Stimulated activated CD4-positive, alpha-beta T cell treated with anti-CD3 and anti-CD28 coated beads, Interleukin-1b, Interleukin-23, amount 100 ng/mL, for 1 hour (primary cell): ENCODE data around the gene B3GALNT2.
"Not testable (repeated sequence)": the region's sequence is repeated elsewhere in the genome, so short reads cannot be mapped to it uniquely, and the experiment has no call there.

Experiments
- DNase-seq, 2 donors: peaks; one replicate each; pipeline ENCODE4 v3.0.0-alpha.2; 2020; ENCODE audit warnings: low read depth in 2 of 2

B3GALNT2 gene

DNA sequence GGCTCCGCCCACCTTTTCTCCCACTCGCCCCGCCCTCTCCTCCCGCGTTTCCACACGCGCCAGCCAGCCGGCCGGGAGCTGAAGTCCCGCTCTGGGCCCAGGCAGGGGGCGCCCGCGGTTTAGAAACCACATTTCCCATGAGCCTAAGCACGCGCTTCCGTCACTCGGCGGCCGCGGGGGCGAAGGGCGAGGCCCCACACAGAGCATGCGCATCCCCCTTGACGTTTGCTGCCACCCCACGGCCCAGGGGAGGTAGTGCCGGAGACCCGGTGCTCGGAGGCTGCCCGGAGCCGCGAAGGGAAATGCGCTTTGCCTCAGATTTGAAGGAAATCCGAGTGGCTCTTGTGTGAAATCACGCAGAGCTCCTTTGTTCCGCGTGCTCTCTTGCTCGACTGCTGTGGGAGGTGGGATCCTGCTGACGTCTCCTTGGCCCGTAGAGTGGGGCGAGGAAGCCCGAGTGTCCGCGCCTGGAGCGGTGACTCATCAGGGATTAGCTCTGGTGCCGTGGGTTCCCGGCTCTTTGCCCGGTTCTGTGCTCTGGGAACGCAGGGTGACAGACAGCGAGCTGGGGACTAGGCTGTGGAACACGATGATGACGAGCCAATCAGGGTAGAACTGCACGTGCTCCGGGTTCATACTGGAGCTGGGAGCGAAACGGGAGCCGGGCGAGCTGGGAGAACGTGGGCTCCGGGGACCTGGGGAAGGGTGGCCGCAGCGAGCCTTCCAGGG, 406 bp upstream of the B3GALNT2 start:
- DNase-seq, result peak; percentile 96 to 98

DNA sequence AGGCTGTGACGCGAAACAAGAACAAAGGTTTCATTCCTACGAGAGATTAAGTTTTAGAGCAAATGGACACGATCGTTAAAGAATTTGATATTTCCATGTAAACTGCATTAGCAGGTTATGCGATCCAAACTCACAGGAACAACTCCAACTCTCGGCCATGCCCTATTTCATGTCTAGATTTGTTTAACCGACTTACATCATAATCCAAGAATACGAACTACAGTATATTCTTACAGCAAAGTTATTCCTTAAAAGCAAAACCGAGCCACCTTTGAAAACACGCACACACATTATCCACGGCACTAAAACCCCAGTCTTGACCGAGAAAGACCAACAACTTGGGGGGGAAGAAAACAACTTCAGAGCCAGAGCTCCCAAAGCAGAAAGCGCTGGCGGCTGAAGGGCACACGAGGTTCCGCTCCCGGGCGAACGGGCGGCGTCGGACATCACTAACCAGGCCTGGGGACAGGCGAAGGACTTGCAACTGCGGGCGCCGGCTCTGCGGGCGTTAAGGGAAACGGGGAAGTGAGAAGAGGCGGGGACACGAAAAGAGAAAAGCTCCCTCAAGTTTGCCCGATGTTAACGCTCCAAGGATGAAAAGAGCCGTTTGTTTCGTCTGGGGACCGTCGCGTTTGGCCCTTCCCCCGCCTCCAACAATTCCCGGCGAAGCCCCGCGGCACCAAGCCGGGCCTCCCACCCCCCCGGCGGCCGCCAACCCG, 690 bp downstream of the B3GALNT2 start:
- no peak for DNase-seq

DNA sequence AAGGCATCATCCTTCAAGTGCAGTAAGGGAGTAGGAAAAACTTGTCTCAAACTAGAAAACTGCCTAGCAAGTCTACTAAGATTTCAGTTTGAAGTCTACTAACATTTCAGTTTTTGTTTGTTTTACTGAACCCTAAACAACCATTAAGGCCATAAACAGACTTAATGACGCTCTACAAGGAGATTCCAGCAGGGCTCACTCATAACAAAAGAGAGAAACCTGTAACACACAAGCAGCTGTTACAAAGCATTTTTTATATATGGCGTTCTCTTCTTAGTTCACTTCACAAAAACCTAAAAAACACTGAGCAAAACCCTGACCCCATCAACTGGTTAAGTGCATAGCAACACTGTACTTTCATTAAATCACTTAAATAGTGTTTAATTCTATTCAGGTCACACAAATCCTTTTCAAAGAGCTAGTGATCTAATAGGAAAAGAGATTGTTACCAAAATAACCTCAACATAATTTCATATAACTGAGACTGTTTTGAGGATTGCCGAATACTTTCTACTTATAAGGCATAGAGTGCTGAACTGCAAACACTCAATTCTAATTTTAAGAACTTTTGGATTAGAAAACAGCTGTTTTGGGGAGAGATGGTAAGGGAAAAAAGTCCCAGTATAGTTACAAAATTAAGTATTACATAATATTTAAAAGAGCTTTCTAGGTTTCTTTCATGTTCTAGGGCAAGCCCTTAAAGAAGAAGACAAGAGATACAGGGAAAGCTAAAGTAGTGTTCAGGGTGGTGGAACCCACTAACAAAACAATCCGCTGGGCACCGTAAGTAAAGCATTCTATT, 1.4 kb downstream of the B3GALNT2 start:
- no peak for DNase-seq

DNA sequence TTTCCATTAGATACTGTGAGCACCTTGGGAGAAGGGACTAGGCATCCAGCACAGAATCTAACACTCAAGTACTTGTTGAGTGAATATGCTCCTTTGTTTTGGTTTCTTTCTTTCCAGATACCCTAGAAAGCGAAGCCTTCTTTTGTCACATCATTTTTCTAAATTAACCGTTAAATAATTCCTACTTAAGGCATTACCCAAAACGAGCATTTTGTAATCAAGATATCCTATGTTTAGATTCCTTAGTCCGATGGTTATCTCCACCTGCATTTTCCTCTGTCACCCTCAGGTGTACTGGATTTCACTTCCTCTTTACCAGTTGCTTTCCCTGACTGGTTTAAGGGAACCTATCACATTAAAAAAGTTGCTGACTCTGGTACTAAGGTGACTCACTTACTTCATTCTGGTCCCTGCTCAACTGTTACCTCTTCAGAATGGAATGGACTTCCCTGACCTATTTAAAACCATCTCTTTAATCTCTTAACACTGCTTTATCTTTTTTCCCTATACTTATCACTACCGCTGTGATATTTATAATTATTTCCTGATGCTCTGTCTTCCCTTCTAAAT, 3.2 kb downstream of the B3GALNT2 start:
- no peak for DNase-seq

DNA sequence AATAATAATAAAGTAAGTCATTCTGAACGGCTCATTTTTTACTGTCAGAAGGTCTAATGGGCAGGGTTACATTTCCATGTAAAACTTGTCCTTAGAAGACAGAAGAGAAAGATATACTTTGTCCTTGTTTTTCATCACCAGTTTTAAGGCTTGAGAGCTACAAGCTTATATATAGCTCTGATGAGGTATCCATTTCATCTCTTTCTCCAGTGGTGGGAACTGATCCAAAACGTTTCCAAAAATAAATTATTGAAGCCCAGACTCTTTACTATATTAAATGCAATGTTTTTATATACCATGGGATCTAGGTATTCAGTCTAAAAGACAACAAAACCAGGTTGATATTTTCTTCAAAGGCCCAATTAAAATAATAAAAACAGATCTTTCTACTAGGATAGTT, 8.7 kb downstream of the B3GALNT2 start:
- no peak for DNase-seq

DNA sequence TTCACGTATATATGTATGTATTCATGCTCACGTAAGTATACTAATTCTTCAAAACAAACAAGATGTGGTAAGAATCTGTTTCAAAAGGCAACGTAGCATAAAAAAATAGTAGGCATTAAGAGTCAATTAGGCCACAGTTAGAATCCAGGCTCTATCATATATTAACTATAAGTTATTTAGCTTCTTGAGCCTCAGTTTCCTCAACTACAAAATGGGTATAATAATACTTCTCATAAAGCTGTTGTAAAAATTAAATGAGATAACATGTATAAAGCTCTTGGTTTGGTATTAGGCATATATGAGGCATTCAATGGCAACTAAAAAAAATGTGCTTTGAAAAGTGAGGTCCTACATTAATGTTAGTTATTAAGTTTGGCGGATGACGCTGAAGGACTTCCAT, 9.2 kb downstream of the B3GALNT2 start:
- no peak for DNase-seq

DNA sequence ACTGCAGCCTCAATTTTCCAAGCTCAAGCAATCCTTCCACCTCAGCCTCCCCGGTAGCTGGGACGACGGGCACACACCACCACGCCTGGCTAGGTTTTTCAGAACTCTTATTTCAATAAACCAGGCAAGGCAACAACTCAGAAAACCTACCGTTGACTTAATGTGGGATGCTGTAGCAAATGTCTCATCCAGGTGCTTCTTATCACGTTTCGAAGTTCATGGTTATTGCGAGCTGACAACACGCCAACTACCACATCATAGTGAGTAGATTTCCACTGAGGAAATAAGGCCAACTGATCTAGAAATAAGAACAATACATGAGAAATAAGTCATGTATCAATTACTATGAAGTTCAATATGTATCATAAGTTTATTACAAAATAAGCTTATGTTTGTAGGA, 9.7 kb downstream of the B3GALNT2 start:
- no peak for DNase-seq

DNA sequence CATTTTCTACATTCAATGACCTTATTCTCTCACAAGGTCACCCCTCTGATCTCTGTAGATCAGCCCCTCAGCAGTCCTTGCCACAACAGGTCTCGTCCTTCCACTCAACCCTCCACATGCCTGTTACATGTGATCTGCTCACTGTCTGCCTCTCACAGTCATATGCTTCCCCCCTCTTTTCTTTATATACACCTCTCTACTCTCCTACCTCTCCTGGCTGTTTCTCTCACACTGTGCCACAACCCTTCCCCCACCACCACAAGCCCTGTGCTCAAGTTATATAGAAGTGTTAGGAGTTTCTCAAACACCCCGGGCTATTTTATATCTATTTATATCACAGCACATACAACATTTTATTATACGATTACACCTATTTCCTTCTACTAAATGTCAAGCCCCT, 12.6 kb downstream of the B3GALNT2 start:
- no peak for DNase-seq

DNA sequence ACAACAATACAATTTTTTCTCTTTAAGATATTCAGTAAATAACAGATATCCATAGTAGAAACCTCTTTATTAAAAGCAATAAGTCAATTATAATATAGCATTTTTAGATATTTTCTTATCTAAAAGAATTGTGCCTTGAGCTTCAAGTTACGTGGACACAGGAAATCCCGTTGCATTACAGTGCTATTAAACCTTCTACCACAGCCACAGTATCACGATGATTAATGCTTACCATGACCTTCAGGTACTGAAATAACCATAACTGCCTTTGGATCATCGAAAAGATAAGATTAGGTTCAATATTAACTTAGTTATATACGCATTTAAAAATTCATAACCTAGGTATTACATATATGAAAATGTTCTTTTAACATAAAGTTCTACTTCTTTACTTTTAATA, 17.9 kb downstream of the B3GALNT2 start:
- no peak for DNase-seq

DNA sequence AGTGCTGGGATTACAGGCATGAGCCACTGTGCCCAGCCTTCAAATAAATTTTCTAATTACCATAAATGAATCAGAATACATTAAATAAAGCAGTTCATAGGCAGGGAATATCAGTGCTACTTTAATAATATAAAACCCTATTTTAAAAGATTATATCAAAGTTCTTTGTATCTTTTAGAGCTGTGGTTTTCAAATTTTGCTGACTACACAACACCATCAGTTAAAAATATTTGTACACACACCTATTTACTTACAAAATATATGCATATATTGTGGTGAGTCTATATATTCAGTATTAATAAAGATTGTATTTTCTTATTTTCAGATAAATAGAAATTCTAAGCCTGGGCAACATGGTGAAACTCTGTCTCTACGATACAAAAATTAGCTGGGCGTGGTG, 18.7 kb downstream of the B3GALNT2 start:
- no peak for DNase-seq

DNA sequence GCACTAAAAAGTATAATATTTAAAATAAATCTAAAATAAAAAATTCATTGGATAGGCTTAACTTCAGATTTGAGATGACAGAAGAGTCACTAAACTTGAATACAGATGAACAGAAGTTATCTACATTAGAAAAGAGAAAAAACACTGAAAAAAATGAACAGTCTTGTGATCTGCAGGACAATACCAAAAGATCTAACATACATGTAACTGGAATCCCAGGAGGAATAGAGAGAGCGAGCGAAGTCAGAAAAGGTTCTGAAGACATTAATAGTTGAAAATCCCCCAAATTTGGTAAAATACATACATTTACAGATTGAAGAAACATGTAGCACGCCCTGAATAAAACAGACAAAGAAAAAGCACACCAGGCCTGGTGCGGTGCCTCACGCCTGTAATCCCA, 21.2 kb downstream of the B3GALNT2 start:
- DNase-seq, result no peak

DNA sequence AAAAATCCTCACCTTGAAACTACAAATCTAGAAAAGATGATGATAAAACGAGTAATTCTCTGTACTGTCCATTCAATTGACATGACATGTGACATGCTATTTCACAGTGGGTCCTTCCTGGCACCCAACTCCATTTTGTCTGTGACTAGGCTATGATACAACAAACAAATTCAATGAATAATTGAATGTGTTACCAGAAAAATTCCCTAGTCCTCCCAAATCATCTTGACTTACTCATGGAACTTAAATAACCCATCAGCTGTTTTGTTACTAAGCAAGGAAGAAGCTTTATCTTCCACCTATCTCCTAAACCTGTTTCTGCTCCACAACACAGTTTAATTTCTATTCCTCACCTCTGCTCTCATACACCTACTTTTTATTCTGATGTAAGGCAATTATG, 30.4 kb downstream of the B3GALNT2 start:
- DNase-seq, result no peak

DNA sequence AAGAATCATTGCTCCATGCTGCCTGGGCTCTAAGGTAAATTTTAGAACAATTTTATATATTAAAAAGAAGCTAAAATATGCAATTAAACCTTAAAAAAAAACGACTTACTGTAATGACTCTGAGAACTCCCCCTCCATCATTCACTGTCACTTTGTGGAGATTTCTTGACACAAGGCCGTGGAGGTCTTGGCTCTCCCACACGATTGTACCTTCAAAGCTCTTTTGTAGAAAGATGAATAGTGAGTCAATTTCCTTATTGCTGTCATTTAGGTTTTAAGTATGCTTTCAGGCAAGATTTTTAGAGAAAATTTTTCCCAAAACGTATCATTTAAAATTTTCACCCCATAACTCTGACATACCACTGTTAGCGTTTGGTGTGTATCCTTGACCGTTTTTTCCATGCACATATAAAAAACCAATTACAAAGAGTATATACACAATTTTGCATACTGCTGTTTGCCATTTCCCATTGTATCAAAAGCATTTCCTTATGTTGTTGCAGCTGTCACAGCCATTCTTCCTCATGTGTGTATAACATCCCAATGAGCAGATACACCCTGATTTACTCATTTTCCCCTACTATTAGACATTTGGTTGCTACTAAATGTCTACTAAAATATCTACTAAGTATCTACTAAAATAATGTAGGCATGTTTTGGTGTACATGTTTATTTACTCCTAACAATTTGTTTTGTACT, 33.4 kb downstream of the B3GALNT2 start:
- no peak for DNase-seq

DNA sequence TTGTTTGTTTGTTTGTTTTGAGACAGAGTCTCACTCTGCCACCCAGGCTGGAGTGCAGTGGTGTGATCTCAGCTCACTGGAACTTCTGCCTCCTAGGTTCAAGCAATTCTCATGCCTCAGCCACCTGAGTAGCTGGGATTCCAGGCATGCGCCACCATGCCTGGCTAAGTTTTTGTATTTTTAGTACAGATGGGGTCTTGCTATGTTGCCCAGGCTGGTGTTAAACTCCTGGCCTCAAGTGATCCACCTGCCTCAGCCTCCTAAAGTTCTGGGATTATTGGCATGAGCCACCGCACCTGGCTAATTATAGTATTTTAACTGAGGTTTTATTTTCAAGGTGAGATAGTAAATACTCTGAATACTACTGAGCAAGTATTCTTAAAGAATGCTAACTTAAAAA, 34.4 kb downstream of the B3GALNT2 start:
- DNase-seq, result not testable (repeated sequence)

DNA sequence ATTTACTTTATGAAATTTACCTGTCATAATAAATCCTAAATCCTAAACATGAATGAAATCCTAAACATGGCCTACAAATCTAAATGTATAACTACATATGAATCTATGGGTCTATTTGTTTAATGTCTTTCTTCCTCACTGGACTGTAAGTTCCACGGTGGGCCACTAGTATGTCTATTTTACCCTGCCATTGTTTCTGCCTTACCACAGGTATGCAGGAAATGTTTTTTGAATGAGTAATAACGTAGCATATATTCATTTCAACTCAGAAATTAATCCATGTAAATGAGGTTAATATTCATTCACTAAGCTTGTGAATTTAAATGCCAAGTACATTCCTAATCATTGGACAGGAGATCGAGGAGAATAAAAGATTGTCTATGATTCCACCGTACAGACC, 35.3 kb downstream of the B3GALNT2 start:
- DNase-seq, result no peak

DNA sequence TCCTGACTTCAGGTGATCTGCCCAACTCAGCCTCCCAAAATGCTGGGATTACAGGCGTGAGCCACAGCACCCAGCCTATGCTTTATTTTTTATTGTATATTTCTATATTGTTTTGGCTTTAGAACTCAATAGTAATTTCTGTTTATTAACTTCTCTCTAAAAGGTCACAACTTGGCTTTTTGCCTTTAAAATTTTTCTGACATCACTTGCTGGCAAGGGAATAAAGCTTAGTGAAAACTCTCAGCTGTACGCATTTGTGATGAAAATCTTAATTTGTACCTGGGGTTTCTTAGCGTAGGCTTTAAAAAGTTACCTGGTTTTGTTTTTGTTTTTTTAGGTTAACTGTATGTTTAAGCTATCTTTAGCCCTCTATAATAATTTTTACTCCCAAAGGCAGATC, 36.2 kb downstream of the B3GALNT2 start:
- no peak for DNase-seq

DNA sequence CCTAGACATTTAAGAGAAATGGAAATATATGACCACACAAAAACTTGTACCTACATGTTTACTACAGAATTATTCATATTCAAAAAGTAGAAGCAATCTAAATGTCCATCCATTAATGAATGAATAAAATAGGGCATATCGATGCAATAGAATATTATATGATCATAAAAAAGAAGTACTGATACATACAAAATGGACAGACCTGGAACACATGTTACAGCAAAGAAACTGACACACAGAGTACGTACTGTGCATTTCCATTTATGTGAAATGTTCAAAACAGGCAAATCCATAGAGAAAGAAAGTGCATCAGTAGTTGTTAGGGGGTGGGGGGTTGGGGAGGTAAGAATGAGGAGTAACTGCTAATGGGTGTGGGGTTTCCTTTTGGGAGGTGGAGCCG, 39.2 kb downstream of the B3GALNT2 start:
- DNase-seq, result no peak

DNA sequence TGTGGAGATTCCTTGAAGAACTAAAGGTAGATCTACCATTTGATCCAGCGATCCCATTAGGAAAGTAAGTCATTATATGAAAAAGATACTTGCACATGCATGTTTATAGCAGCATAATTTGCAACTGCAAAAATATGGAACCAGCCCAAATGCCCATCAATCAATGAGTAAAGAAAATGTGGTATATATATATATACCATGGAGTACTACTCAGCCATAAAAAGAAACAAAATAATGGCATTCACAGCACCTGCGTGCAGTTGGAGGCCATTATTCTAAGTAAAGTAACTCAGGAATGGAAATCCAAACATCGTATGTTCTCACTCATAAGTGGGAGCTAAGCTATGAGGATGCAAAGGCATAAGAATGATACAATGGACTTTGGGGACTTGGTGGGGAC, 41.4 kb downstream of the B3GALNT2 start:
- DNase-seq, result not testable (repeated sequence)

DNA sequence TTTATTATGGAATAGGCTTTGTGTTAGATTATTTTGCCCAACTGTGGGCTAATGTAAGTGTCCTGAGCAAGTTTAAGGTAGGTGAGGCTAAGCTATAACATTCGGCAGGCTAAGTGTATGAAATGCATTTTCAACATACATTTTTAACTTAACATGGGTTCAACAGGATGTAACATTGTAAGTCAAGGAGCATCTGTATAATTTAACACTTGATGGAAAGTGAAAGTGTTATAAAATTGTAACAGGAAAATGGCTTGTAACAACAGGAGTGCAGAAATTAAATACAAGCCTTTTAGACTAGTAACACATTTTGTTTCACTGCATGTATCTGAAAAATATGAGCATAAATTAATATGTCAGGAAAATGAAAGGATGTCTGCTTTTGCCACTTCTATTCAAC, 42.3 kb downstream of the B3GALNT2 start:
- no peak for DNase-seq

DNA sequence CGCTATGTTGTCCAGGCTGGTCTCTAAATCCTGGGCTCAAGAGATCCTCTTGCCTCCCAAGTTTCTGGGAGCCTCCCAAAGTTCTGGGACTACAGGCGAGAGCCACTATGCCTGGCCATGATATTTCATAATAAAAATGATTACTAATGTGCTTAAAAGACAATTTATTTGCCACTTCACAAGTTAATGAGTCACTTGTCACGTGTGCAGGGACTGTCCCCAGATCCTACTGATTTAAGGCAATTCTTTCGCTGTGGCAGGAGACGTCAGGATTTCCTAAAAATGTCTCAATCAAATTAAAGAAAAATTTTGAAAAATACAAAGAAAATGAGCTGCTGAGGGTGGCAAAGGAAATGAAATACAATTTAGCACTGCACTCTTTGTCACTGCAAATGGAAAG, 43.5 kb downstream of the B3GALNT2 start:
- DNase-seq, result no peak

DNA sequence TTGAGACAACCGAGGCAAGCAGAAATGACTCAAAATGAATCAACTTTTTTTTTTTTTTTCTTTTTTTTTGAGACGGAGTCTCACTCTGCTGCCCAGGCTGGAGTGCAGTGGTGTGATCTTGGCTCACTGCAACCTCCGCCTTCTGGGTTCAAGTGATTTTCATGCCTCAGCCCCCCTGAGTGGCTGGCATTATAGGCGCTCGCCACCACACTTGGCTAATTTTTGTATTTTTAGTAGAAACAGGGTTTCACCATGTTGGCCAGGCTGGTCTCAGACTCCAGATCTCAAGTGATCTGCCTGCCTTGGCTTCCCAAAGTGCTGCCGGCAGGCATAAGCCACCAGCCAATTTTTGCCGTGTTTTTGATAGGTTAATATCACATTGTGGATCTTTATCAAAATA, 46.4 kb downstream of the B3GALNT2 start:
- not testable (repeated sequence) for DNase-seq

DNA sequence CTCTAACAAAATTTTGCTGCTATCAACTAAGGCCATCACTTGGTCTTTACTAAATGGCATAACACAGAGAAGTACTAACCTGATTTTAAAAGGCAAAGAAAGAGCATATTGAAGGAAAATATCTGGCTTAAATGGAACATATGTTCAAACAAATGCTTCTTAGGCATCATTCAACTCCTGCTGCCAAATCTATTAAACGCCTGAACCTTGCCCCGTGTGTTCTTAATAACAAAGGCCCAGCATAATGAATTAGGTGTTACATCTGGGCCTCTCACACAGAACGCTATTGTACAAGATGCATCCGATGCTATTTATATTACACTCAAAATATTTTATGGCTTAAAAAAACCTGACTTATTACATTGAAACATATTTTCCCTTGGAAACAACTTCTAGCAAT, 48.4 kb downstream of the B3GALNT2 start:
- DNase-seq, result no peak
